ENCODE results near the gene ARHGAP8.
"Not testable (repeated sequence)": the region's sequence is repeated elsewhere in the genome, so short reads cannot be mapped to it uniquely, and the experiment has no call there.

ARHGAP8 gene

DNA sequence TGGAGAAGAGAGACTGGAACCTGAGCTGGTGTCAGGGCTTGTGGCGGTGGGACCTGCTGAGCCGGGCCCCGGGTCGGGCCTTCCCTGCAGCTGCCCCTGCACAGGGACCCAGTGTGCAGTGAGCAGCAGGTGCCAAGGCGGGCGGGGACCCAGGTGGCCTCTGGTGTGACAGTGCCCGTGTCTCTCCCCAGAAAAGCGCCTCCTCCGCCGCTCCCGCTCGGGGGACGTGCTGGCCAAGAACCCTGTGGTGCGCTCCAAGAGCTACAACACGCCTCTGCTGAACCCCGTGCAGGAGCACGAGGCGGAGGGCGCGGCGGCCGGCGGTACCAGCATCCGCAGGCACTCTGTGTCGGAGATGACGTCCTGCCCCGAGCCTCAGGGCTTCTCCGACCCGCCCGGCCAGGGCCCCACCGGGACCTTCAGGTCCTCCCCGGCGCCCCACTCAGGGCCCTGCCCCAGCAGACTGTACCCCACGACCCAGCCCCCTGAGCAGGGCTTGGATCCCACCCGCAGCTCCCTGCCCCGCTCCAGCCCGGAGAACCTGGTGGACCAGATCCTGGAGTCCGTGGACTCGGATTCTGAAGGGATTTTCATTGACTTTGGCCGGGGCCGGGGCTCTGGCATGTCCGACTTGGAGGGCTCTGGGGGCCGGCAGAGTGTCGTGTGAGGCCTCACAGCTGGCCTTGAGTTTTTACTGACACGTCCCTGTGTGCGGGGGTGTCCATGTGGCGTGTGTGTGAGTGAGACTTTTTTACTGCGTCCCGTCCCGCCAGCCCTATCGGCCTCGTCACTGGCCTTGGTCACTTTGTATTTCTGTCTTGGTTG, 15.6 kb upstream of the ARHGAP8 start:
- peaks cover 4% of the 10 kb centered on the region for H3K9me3 Mint-ChIP-seq
- H3K36me3 Mint-ChIP-seq (ENCODE audit: insufficient read depth) = peaks cover 12% of the 10 kb centered on the region
- H3K4me3 Mint-ChIP-seq = no peak overlapping the region
- ATAC-seq (replicated peaks; ENCODE audit: extremely low read depth, poor library complexity, severe bottlenecking) (no peak), DNase-seq (ENCODE audit: low spot score in 2 of 2) (no peak)
- peaks cover 16% of the 10 kb centered on the region for H3K4me1 Mint-ChIP-seq
- no peaks in the 10 kb centered on the region for H3K27me3 Mint-ChIP-seq
- peak overlapping the region; percentile 80 for H3K27ac Mint-ChIP-seq (ENCODE audit: low read depth)

DNA sequence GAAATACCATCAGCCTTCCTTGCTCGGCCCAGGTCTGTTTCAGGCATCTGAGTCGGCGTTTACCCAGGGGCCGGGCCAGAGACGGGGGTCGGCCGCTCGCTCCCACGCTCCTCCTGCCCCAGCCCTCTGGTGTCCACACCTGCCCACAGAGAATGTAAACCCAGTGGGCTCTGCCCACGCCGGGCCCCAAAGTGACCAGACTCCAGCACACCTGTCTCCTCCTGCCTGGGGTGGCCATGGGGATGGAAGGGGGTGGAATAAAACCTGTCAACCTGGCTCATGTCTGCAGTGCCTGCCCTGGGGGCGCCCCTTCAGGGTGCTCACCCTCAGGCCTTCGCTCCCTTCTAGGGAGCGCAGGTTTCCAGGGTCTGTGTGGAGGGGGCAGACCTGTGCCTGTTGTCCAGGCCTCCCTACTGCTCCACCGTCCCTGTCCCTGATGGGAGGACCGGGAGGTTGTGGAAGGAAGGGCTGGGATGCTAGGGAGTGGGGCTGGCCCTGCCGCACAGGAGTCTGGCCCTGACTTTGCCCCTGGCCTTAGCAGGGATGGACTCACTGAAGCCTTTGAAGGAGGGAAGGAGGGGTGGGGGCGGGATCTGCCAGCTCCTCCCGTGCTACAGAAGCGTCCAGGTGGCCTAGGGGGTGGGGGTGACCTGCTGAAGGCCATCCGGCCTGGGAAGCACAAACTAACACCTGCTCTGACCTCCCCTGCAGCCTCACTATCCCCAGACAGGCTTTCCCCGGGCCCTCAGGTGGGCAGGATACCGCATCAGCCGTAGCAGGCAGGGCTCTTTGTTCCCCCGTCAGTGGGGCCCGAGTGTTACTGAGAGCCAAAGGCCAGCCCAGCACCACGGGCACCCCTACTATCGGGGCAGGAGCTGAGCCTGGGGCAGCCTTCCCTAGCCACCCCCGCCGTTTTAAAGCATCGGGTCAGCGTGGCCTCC, 14.7 kb upstream of the ARHGAP8 start:
- H3K4me1 Mint-ChIP-seq = peaks cover 16% of the 10 kb centered on the region
- no peak for DNase-seq (ENCODE audit: low spot score in 2 of 2)
- no peaks in the 10 kb centered on the region for H3K27me3 Mint-ChIP-seq
- H3K4me3 Mint-ChIP-seq = no peak overlapping the region
- peaks cover 2% of the 10 kb centered on the region for H3K9me3 Mint-ChIP-seq
- peaks cover 7% of the 10 kb centered on the region for H3K36me3 Mint-ChIP-seq (ENCODE audit: insufficient read depth)
- no peak for ATAC-seq (replicated peaks; ENCODE audit: extremely low read depth, poor library complexity, severe bottlenecking)
- H3K27ac Mint-ChIP-seq (ENCODE audit: low read depth) = no peak overlapping the region

- DNase-seq (ENCODE audit: low spot score in 2 of 2) (no peak), ATAC-seq (replicated peaks; ENCODE audit: extremely low read depth, poor library complexity, severe bottlenecking) (no peak)
- Mint-ChIP-seq H3K4me3 (no peak overlapping the region), H3K36me3 (ENCODE audit: insufficient read depth) (peaks cover 5% of the 10 kb centered on the region), H3K27ac (ENCODE audit: low read depth) (no peak overlapping the region), H3K4me1 (peaks cover 16% of the 10 kb centered on the region), H3K27me3 (no peaks in the 10 kb centered on the region), H3K9me3 (no peaks in the 10 kb centered on the region)
Observed at GRCh38 chr22:44738347-44738715, 14.0 kb upstream of the ARHGAP8 start.

DNA sequence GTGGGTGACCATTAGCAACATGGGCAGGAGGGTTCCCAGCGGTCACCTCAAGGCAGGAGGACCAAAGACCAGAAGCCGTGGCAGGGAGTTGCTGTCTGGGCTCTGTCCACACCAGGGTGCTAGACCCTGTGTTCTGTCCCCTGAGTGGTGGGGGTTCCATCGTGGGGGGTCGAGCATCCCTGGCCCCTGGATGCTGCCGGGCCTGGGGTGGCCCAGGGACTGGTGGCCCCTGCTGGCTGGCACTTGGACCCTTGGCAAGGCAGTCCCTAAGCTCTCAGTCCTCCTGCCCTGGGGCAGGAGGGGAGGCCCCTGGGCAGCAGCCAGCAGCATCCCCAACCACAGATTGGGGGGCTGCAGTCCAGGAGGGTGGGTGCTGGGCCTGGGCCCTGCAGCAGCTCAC, 13.4 kb upstream of the ARHGAP8 start:
- H3K9me3 Mint-ChIP-seq = no peaks in the 10 kb centered on the region
- peaks cover 5% of the 10 kb centered on the region for H3K36me3 Mint-ChIP-seq (ENCODE audit: insufficient read depth)
- ATAC-seq (replicated peaks; ENCODE audit: extremely low read depth, poor library complexity, severe bottlenecking) (no peak), DNase-seq (ENCODE audit: low spot score in 2 of 2) (no peak)
- no peak overlapping the region for H3K27ac Mint-ChIP-seq (ENCODE audit: low read depth)
- H3K4me1 Mint-ChIP-seq = peaks cover 16% of the 10 kb centered on the region
- H3K4me3 Mint-ChIP-seq = no peak overlapping the region
- H3K27me3 Mint-ChIP-seq = no peaks in the 10 kb centered on the region

DNA sequence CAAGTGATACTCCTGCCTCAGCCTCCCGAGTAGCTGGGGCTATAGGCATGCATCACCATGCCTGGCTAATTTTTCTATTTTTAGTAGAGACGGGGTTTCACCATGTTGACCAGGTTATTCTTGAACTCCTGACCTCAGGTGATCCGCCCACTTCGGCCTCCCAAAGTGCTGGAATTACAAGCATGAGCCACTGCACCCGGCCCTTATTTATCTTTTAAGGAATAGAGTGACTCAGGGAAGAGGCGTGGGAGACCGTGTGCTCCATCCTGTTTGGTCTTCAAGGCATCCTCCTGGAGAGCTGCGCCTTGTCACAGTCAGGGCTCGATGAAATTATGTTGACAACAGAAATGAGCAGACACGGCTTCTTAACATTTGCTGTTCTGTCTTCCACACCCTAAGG, 12.7 kb upstream of the ARHGAP8 start:
- not testable (repeated sequence) for ATAC-seq (replicated peaks; ENCODE audit: extremely low read depth, poor library complexity, severe bottlenecking); H3K27me3 Mint-ChIP-seq; DNase-seq (ENCODE audit: low spot score in 2 of 2); H3K4me3 Mint-ChIP-seq; H3K27ac Mint-ChIP-seq (ENCODE audit: low read depth); H3K9me3 Mint-ChIP-seq; H3K36me3 Mint-ChIP-seq (ENCODE audit: insufficient read depth)
- H3K4me1 Mint-ChIP-seq = peaks cover 16% of the 10 kb centered on the region

GRCh38 chr22:44740307-44740706, 12.1 kb upstream of the ARHGAP8 start:
- H3K27me3 Mint-ChIP-seq = no peaks in the 10 kb centered on the region
- H3K4me3 Mint-ChIP-seq = no peak overlapping the region
- H3K27ac Mint-ChIP-seq (ENCODE audit: low read depth) = no peak overlapping the region
- DNase-seq (ENCODE audit: low spot score in 2 of 2) = no peak
- no peak for ATAC-seq (replicated peaks; ENCODE audit: extremely low read depth, poor library complexity, severe bottlenecking)
- H3K36me3 Mint-ChIP-seq (ENCODE audit: insufficient read depth) = peaks cover 5% of the 10 kb centered on the region
- H3K4me1 Mint-ChIP-seq = peaks cover 16% of the 10 kb centered on the region
- no peaks in the 10 kb centered on the region for H3K9me3 Mint-ChIP-seq

- Mint-ChIP-seq H3K27me3 (no peaks in the 10 kb centered on the region), H3K27ac (ENCODE audit: low read depth) (no peak overlapping the region), H3K4me3 (no peak overlapping the region), H3K4me1 (peaks cover 9% of the 10 kb centered on the region), H3K36me3 (ENCODE audit: insufficient read depth) (peaks cover 6% of the 10 kb centered on the region), H3K9me3 (no peaks in the 10 kb centered on the region)
- DNase-seq (ENCODE audit: low spot score in 2 of 2) = no peak
- no peak for ATAC-seq (replicated peaks; ENCODE audit: extremely low read depth, poor library complexity, severe bottlenecking)
Observed at GRCh38 chr22:44741929-44742328, 10.4 kb upstream of the ARHGAP8 start.

DNA sequence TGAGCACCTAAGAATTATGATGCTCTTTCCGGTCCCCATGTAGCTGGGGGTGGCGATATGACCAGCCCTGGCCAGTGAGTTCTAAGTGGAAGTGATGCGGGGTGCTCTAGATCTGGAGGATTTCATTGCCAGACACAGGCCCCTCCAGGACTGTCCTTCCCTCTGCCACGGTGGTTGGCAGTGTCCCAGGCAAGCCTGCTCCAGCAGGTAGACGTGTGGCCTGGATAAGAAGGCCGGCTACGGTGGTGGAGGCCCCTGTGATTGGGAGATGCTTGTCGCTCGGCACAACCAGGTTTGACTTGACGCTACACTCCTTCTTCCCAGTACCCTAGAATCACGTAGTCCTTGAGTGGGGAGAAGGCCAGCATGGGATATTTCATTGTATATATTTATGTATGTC, 9.1 kb upstream of the ARHGAP8 start:
- ATAC-seq (replicated peaks; ENCODE audit: extremely low read depth, poor library complexity, severe bottlenecking) = no peak

DNA sequence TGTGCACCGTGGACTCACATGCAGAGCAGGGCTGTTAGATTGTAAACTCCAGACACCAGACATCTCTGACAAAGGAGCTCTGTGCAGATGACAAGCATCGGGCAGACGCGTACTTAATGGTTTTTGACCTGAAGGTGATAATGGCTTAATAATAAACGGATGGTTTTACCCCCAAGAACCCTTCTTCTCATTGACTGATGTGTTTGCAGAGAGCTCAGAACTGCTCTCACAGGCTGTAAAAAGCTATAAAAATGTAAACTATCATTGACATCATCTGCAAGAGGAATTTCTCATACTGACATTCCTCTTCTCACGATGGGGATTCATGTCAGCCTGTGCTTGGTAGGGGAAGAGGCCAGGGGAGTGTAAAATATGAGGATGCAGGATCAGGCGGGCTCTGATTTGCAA, 8.6 kb upstream of the ARHGAP8 start:
- no peak overlapping the region for H3K27ac Mint-ChIP-seq (ENCODE audit: low read depth)
- DNase-seq (ENCODE audit: low spot score in 2 of 2) (no peak), ATAC-seq (replicated peaks; ENCODE audit: extremely low read depth, poor library complexity, severe bottlenecking) (no peak)
- H3K27me3 Mint-ChIP-seq = no peaks in the 10 kb centered on the region
- no peaks in the 10 kb centered on the region for H3K9me3 Mint-ChIP-seq
- peaks cover 9% of the 10 kb centered on the region for H3K4me1 Mint-ChIP-seq
- H3K4me3 Mint-ChIP-seq = no peak overlapping the region
- H3K36me3 Mint-ChIP-seq (ENCODE audit: insufficient read depth) = peaks cover 5% of the 10 kb centered on the region

More for the DNA sequence above, 9.1 kb upstream of the ARHGAP8 start:
- Mint-ChIP-seq H3K27me3 (no peaks in the 10 kb centered on the region), H3K4me3 (no peak overlapping the region), H3K36me3 (ENCODE audit: insufficient read depth) (peaks cover 5% of the 10 kb centered on the region), H3K27ac (ENCODE audit: low read depth) (no peak overlapping the region), H3K4me1 (peaks cover 9% of the 10 kb centered on the region), H3K9me3 (no peaks in the 10 kb centered on the region)
- no peak for DNase-seq (ENCODE audit: low spot score in 2 of 2)

DNA sequence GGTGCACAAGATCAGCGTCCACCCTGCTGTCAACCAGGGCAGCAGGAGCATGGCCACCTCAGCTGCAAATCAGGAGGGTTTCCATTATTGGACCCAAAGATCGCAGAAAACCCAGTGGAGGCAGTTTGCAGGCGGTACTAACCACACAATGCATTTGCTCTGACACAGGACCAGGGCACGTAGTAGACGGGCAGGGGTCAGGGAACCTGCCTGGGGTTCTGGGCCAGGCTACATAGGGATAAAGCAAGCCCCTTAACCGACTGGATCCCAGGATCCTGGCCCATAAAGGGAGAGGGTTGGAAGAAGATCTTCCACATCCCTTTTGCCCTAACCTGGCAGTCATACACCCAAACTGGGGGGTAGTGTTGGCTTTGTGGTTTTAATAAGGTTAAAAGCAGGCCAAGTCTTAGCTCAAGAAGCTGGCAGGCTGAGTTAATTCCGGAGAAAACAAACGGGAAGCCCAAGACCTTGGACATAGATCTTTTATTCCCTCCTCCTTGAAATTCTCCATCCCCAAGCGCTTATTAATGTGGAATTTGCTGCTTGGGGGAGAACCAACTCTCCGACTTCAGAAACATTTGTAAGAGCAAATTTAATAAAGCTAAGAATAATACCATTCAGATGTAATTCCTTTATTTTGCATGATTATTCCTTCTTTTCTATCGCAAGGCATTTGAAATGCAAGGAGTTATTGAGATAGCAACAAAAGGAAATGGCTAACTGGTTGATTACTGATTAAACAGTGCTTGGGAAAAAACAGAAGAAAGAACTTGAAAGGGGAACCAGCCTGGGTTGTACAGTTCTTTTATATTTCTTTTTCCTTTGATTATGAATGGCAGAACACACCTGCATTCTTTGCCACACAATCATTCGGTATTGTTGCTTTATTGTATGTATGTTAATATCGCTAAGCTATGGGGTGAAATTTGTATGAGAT, 6.3 kb upstream of the ARHGAP8 start:
- peaks cover 2% of the 10 kb centered on the region for H3K36me3 Mint-ChIP-seq (ENCODE audit: insufficient read depth)
- DNase-seq (ENCODE audit: low spot score in 2 of 2) (no peak), ATAC-seq (replicated peaks; ENCODE audit: extremely low read depth, poor library complexity, severe bottlenecking) (no peak)
- H3K9me3 Mint-ChIP-seq = no peaks in the 10 kb centered on the region
- H3K4me3 Mint-ChIP-seq = no peak overlapping the region
- peaks cover 10% of the 10 kb centered on the region for H3K27me3 Mint-ChIP-seq
- H3K4me1 Mint-ChIP-seq = no peaks in the 10 kb centered on the region
- no peak overlapping the region for H3K27ac Mint-ChIP-seq (ENCODE audit: low read depth)

DNA sequence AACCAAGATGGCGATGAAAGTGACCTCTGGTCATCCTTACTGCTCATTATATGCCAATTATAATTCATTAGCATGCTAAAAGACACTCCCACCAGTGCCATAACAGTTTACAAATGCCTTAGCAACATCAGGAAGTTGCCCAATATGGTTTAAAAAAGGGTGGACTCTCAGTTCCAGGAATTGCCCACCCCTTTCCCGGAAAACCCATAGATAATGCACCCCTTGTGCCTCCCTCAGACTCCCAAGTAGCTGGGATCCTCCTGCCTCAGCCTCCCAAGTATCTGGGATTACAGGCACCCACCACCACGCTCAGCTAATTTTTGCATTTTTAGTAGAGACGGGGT, 4.6 kb upstream of the ARHGAP8 start:
- not testable (repeated sequence) for H3K4me1 Mint-ChIP-seq; ATAC-seq (replicated peaks; ENCODE audit: extremely low read depth, poor library complexity, severe bottlenecking); H3K4me3 Mint-ChIP-seq; H3K9me3 Mint-ChIP-seq; H3K36me3 Mint-ChIP-seq (ENCODE audit: insufficient read depth); DNase-seq (ENCODE audit: low spot score in 2 of 2)
- peaks cover 11% of the 10 kb centered on the region for H3K27me3 Mint-ChIP-seq
- H3K27ac Mint-ChIP-seq (ENCODE audit: low read depth) = peak overlapping the region; percentile 59

GRCh38 chr22:44748524-44748923, 3.9 kb upstream of the ARHGAP8 start:
- peak overlapping the region; percentile 59 for H3K27ac Mint-ChIP-seq (ENCODE audit: low read depth)
- DNase-seq (ENCODE audit: low spot score in 2 of 2) (no peak), ATAC-seq (replicated peaks; ENCODE audit: extremely low read depth, poor library complexity, severe bottlenecking) (no peak)
- no peak overlapping the region for H3K4me3 Mint-ChIP-seq
- H3K4me1 Mint-ChIP-seq = peaks cover 4% of the 10 kb centered on the region
- H3K36me3 Mint-ChIP-seq (ENCODE audit: insufficient read depth) = peaks cover 2% of the 10 kb centered on the region
- no peaks in the 10 kb centered on the region for H3K9me3 Mint-ChIP-seq
- H3K27me3 Mint-ChIP-seq = peaks cover 19% of the 10 kb centered on the region

Measured in central memory CD8-positive, alpha-beta T cell (primary cell).